NCI-H1930 (cell line): ENCODE results near the gene SLC17A5.
"Not testable (repeated sequence)": the region's sequence is repeated elsewhere in the genome, so short reads cannot be mapped to it uniquely, and the experiment has no call there.

Experiments
- DNase-seq, 2 experiments: peaks; one replicate each; lab custom pipeline; 2025; lab: John Stamatoyannopoulos, UW

SLC17A5 gene

DNA sequence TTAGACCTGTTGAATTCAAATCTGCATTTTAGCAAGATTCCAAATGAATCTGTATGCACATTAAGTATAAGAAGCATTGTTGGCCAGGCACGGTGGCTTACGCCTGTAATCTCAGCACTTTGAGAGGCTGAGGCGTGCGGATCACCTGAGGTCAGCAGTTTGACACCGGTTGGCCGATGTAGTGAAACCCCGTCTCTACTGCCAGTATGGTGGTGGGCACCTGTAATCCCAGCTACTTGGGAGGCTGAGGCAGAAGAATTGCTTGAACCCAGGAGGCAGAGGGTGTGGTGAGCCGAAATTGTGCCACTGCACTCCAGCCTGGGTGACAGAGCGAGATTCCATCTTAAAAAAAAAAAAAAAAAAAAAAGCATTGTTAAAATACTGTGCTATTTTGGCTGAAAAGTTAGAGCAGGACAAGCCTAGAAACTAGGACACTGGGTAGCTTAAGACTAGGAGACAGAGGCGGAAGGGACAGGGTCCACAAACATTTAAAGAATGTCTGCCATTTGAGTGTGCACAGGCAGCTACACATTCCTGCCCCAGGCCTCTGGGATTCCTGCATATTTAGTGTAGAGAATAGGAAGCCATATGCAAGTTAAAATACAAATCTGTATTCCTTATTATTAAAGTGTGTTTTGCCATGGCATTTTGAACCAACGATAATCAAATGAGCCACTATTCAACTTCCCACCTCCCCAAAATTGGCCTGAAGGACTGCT, 87.9 kb downstream of the SLC17A5 start:
- DNase-seq = no peak

DNA sequence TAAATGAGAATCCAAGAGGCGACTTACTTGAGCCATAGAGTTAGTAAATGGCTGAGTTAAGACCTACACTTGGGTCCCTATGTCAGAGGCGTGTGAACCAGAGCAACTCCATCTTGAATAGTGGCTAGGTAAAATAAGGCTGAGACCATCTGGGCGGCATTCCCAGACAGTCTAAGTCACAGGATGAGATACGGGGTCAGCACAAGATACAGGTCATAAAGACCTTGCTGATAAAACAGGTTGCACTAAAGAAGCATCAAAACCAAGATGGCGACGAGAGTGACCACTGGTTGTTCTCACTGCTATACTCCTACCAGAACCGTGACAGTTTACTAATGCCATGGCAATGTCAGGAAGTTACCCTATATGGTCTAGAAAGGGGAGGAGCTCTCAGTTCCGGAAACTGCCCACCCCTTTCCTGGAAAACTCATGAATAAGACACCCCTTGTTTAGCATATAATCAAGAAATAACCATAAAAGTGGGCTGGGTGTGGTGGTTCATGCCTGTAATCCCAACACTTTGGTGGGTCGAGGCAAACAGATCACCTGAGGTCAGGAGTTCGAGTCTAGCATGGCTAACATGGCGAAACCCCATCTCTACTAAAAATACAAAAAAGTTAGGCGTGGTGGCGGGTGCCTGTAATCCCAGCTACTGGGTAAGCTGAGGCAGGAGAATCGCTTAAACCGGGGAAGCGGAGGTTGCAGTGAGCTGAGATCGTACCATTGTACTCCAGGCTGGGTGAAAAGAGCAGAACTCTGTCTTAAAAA, 89.0 kb downstream of the SLC17A5 start:
- no peak for DNase-seq

DNA sequence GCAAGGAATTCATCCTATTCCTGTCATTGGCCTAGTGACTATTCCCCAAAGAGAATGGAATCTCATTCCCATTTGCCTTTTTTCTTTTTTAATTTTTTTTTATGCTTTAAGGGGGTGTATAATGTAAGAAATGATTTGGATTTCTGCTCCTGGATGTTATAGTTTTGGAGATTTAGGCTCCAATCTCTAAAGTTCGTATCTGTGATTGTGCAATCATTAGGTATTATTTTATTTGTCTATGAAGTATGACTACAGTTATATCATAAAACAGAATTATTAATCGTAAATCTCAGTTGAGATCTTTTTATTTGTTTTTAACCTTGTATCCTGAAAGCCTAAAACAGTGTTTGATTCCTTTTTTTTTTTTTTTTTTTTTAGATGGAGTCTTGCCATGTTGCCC, 91.2 kb downstream of the SLC17A5 start:
- DNase-seq = no peak

- no peak for DNase-seq
Observed at GRCh38 chr6:73560853-73561407, 92.9 kb downstream of the SLC17A5 start.

- DNase-seq = no peak
Observed at GRCh38 chr6:73560182-73560732, 93.5 kb downstream of the SLC17A5 start.

- DNase-seq = not testable (repeated sequence)
Observed at GRCh38 chr6:73559399-73559794, 94.4 kb downstream of the SLC17A5 start.

DNA sequence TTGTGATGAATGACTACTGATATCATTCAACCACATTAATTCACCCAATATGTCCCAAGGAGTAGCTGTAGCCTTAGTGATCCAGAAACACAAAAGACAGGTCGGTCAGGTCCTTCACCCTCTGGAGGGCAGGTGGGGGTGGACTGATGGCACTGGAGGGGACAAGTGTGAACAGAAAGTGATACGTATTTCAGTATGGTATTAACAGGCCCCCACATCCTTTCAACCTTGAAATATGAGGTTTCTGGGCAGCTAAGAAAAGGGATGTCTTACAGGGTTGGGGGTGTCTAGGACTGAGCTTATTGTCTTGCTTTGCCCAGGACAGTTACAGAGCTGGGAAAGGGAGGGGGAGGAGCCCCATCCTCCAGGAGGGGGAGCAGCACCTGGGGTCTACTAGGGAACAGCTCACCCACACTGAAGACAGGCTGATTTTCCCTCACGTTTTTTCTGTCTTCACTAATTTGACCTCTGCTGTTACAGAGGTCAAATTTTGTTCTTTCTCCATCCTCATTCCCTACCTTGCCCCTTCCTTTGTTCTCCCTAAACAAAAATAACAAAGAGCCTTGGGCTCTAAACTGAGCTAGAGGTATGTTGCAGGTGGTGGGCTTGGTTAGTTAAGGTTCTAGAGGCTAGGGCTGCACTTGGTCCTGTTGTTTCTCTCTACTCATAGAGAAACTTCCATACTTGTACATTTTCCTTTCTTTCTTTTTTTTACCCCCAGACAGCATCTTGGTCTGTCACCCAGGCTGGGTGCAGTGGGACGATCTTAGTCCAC, 95.0 kb downstream of the SLC17A5 start:
- DNase-seq = no peak

DNA sequence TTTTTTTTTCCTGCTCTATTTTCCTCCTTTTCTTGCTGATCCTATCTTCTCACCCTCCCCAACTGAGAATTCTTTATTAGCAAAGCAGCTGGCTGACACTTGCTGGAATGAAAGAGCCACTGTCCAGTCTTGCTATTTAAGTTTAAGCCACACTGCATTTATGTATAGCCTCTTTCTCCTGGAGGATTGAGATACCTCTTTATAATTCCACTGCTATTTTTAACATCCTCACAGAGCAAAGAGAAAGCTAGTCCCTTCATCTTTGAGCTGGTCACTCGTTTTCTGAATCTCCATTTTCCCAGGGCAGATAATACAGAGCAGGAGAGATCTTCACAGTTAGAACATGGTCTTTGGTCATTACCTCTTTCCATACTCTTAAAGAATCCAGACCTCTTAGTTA, 97.0 kb downstream of the SLC17A5 start:
- no peak for DNase-seq

- DNase-seq = not testable (repeated sequence)
Observed at GRCh38 chr6:73555380-73555949, 98.3 kb downstream of the SLC17A5 start.

GRCh38 chr6:73551115-73551514, 102.7 kb downstream of the SLC17A5 start:
- DNase-seq = not testable (repeated sequence)

- DNase-seq = no peak
Observed at GRCh38 chr6:73548458-73549446, 105.0 kb downstream of the SLC17A5 start.

- no peak for DNase-seq
Observed at GRCh38 chr6:73547036-73547435, 106.8 kb downstream of the SLC17A5 start.
